MCF 10A (cell line): ENCODE measurements around the gene PRELID1. TPM values are rescaled to one million over a fixed set of nuclear protein-coding genes. Genes with fewer than 3 reads are reported as not detected.

Experiments used
- BruUV-seq: library from RNA; stranded (reverse); fragments of 400-500 nt; replicated peaks from 2 replicates; lab custom pipeline; 2021; lab: Mats Ljungman, UMichigan
- CTCF ChIA-PET: fragments of 300-600 bp; sonication (Branson Sonifier 250); formaldehyde crosslinking; extraction: SDS; loops from one replicate; lab custom pipeline; 2021; ENCODE audit warnings: antibody characterized with exemption, inconsistent platforms; lab: Yijun Ruan, JAX
- POLR2A ChIA-PET: fragments of 300-600, 350-650 bp; sonication (Branson Sonifier 250); formaldehyde crosslinking; extraction: SDS; loops from one replicate; lab custom pipeline; 2020; ENCODE audit warnings: antibody characterized with exemption, inconsistent platforms; lab: Yijun Ruan, JAX
- DNase-seq: peaks from one replicate; pipeline ENCODE4 v3.0.0-alpha.2; 2018; ENCODE audit not compliant: unreplicated experiment
- H3K27ac Mint-ChIP-seq: one replicate; pipeline ENCODE4 v1.8.0; 2022; ENCODE audit warnings: mild to moderate bottlenecking, low read depth, mixed read lengths; ENCODE audit not compliant: unreplicated experiment
- H3K27me3 Mint-ChIP-seq: one replicate; pipeline ENCODE4 v1.8.0; 2022; ENCODE audit warnings: mixed read lengths; ENCODE audit not compliant: insufficient read depth, unreplicated experiment
- H3K36me3 Mint-ChIP-seq: one replicate; pipeline ENCODE4 v1.8.0; 2022; ENCODE audit warnings: mild to moderate bottlenecking, moderate library complexity, mixed read lengths; ENCODE audit not compliant: insufficient read depth, unreplicated experiment
- H3K4me1 Mint-ChIP-seq: one replicate; pipeline ENCODE4 v1.8.0; 2022; ENCODE audit warnings: mixed read lengths; ENCODE audit not compliant: insufficient read depth, unreplicated experiment
- H3K4me3 Mint-ChIP-seq: one replicate; pipeline ENCODE4 v1.8.0; 2022; ENCODE audit warnings: mild to moderate bottlenecking, moderate library complexity, mixed read lengths; ENCODE audit not compliant: unreplicated experiment
- H3K9me3 Mint-ChIP-seq: one replicate; pipeline ENCODE4 v1.8.0; 2022; ENCODE audit warnings: mixed read lengths; ENCODE audit not compliant: unreplicated experiment
- CTCF ChIP-seq: fragments of 200-600 bp; IDR thresholded peaks from one replicate; pipeline ENCODE4 v1.8.0; 2022; ENCODE audit warnings: antibody characterized with exemption, mild to moderate bottlenecking; ENCODE audit not compliant: unreplicated experiment
- intact Hi-C: fragments of 100-400 bp; cut with micrococcal nuclease; formaldehyde crosslinking; loops from 2 replicates; pipeline ENCODE4 v1.14.1; 2022
- total RNA-seq: library from RNA; stranded (reverse); gene quantifications from 2 replicates; pipeline ENCODE4 v1.2.3, GENCODE V29; 2022

PRELID1 gene
- total RNA-seq, 1 experiment from 2014 or later, result 267 TPM

GRCh38 chr5:177346820-177347219 is 43.2 kb downstream of the PRELID1 start:
- ChIA-PET CTCF (interaction anchor here (0.7 to 2.9 kb wide), 7 partner anchors 28 to 233 kb away, joined by 3 to 11 read pairs (median 4); no protein-coding TSS in a partner anchor), POLR2A (interaction anchor here (0.6 to 1.6 kb wide), 4 partner anchors 22 to 225 kb away, joined by 3 to 6 read pairs (median 4); no protein-coding TSS in a partner anchor)
- intact Hi-C loops, result no loop called here
- BruUV-seq, result no TSS peak
- H3K36me3 Mint-ChIP-seq, result peaks cover 43% of the 10 kb centered on the region
- no peak overlapping the region for H3K4me3 Mint-ChIP-seq
- H3K4me1 Mint-ChIP-seq, result peaks cover 32% of the 10 kb centered on the region
- TF ChIP-seq CTCF, result no peak
- no peaks in the 10 kb centered on the region for H3K9me3 Mint-ChIP-seq
- DNase-seq, result no peak
- no peaks in the 10 kb centered on the region for H3K27me3 Mint-ChIP-seq
- H3K27ac Mint-ChIP-seq, result no peak overlapping the region

DNA sequence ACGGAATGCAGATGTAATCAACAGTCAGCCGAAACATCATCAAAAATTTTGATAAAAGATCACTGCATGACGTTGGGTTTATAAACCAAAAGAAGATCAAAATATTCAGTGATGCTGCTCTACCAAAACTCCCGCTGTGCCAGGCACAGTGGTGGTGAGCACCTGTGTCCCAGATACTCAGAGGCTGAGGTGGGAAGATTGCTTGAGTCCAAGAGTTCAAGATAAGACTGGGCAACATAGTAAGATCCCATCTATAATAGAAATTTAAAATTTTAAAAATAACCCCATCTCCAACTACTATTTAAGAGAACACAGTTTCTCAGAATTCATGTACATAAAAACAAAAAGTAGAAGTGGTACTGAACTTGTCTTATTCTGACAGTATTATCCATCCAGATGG is 44.1 kb downstream of the PRELID1 start:
- intact Hi-C loops, result no loop called here
- Mint-ChIP-seq H3K4me3 (no peak overlapping the region), H3K36me3 (peaks cover 34% of the 10 kb centered on the region), H3K27me3 (no peaks in the 10 kb centered on the region), H3K9me3 (no peaks in the 10 kb centered on the region), H3K27ac (no peak overlapping the region), H3K4me1 (peaks cover 32% of the 10 kb centered on the region)
- no peak for TF ChIP-seq CTCF
- DNase-seq, result no peak
- CTCF ChIA-PET, result interaction anchor here (0.6 to 2.9 kb wide), 5 partner anchors 23 to 234 kb away, joined by 3 to 11 read pairs (median 4); no protein-coding TSS in a partner anchor
- BruUV-seq, result no TSS peak
- POLR2A ChIA-PET, result interaction anchor here (1.6 kb wide), 1 partner anchor 21 kb away, joined by 3 read pairs; no protein-coding TSS in a partner anchor

DNA sequence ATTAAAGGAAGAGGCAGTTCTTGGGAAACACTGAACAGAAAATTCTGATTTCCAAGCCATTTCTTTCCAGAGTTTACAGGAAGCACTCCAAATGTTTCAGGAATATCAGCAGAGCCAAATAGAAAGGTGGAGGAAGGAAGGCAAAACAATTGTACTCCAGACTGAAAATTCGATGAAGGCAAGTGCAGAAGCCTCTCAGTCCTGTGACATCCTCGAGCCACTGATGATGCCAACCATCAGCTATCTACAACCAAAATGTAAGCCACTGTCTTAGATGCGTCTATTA is 45.7 kb downstream of the PRELID1 start:
- ChIA-PET POLR2A (interaction anchor here (0.6 to 1.1 kb wide), 2 partner anchors 77 to 608 kb away, joined by 3 to 4 read pairs; no protein-coding TSS in a partner anchor), CTCF (interaction anchor here (0.6 to 5.2 kb wide), 8 partner anchors 19 to 213 kb away, joined by 3 to 44 read pairs (median 6); no protein-coding TSS in a partner anchor)
- Mint-ChIP-seq H3K27ac (no peak overlapping the region), H3K4me3 (peak overlapping the region; percentile 93), H3K4me1 (peaks cover 27% of the 10 kb centered on the region), H3K36me3 (peaks cover 34% of the 10 kb centered on the region), H3K9me3 (no peaks in the 10 kb centered on the region), H3K27me3 (no peaks in the 10 kb centered on the region)
- intact Hi-C loops, result no loop called here
- DNase-seq, result no peak
- no peak for TF ChIP-seq CTCF
- BruUV-seq, result no TSS peak

DNA sequence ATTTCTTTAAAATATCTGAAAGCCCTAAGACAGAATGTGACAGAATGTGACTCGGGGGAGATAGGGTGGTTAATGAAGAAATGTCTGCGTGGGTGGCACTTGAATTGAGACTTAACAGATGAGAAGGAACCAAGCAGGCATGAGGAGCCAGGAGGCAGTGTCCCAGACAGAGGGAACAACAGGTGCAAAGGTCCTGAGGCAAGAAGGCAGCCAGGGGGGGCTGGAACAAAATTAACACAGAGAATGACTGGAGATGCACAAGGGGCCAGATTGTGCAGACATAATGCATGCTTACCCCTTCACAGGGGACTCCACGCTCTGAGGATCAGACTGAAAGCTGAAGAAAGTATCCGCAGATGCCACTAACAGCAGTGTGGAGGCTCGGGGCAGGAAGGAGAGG is 46.2 kb downstream of the PRELID1 start:
- no TSS peak for BruUV-seq
- peak overlapping the region; percentile 98 for H3K27ac Mint-ChIP-seq
- CTCF ChIA-PET, result interaction anchor here (0.6 to 5.2 kb wide), 9 partner anchors 15 to 811 kb away, joined by 3 to 44 read pairs (median 8); no protein-coding TSS in a partner anchor
- no peak for DNase-seq
- H3K4me1 Mint-ChIP-seq, result peaks cover 27% of the 10 kb centered on the region
- TF ChIP-seq CTCF, result no peak
- intact Hi-C loops, result no loop called here
- POLR2A ChIA-PET, result interaction anchor here (0.6 to 4.1 kb wide), 8 partner anchors 21 to 608 kb away, joined by 3 to 58 read pairs (median 7); partner anchors contain the start of genes PRELID1 and RAB24
- H3K27me3 Mint-ChIP-seq, result no peaks in the 10 kb centered on the region
- peaks cover 30% of the 10 kb centered on the region for H3K36me3 Mint-ChIP-seq
- H3K9me3 Mint-ChIP-seq, result no peaks in the 10 kb centered on the region
- H3K4me3 Mint-ChIP-seq, result peak overlapping the region; percentile 93
